Osteocyte (in vitro differentiated cells): Measurements from ENCODE around the gene TMIE. TPM values are rescaled to one million over a fixed set of nuclear protein-coding genes. Genes with fewer than 3 reads are reported as not detected.

Experiments
- DNase-seq: peaks from one replicate; pipeline ENCODE4 v3.0.0; 2021; ENCODE audit warnings: mixed read lengths; ENCODE audit not compliant: unreplicated experiment; ENCODE audit errors: extremely low spot score
- H3K27ac Mint-ChIP-seq: one replicate; pipeline ENCODE4 v1.8.0; 2021; ENCODE audit warnings: mild to moderate bottlenecking, mixed read lengths; ENCODE audit not compliant: unreplicated experiment
- H3K27me3 Mint-ChIP-seq: one replicate; pipeline ENCODE4 v1.8.0; 2021; ENCODE audit warnings: mixed read lengths; ENCODE audit not compliant: unreplicated experiment
- H3K36me3 Mint-ChIP-seq: one replicate; pipeline ENCODE4 v1.8.0; 2021; ENCODE audit warnings: mixed read lengths; ENCODE audit not compliant: unreplicated experiment
- H3K4me1 Mint-ChIP-seq: one replicate; pipeline ENCODE4 v1.8.0; 2021; ENCODE audit warnings: mixed read lengths; ENCODE audit not compliant: unreplicated experiment
- H3K4me3 Mint-ChIP-seq: one replicate; pipeline ENCODE4 v1.8.0; 2021; ENCODE audit warnings: mild to moderate bottlenecking, moderate library complexity, mixed read lengths; ENCODE audit not compliant: unreplicated experiment
- H3K9me3 Mint-ChIP-seq: one replicate; pipeline ENCODE4 v1.8.0; 2021; ENCODE audit warnings: mixed read lengths; ENCODE audit not compliant: unreplicated experiment
- total RNA-seq: library from RNA; stranded (reverse); gene quantifications from 2 replicates; pipeline ENCODE4 v1.2.1, GENCODE V29; 2021
- TF ChIP-seq, protein P1 (sequence below): fragments of 200-600 bp; sonication (generic); IDR thresholded peaks from 2 replicates; pipeline ENCODE4 v1.5.0; 2021; ENCODE audit warnings: antibody characterized with exemption, mild to moderate bottlenecking, moderate library complexity

TMIE gene
- total RNA-seq, 1 donor from 2014 or later = not detected

DNA sequence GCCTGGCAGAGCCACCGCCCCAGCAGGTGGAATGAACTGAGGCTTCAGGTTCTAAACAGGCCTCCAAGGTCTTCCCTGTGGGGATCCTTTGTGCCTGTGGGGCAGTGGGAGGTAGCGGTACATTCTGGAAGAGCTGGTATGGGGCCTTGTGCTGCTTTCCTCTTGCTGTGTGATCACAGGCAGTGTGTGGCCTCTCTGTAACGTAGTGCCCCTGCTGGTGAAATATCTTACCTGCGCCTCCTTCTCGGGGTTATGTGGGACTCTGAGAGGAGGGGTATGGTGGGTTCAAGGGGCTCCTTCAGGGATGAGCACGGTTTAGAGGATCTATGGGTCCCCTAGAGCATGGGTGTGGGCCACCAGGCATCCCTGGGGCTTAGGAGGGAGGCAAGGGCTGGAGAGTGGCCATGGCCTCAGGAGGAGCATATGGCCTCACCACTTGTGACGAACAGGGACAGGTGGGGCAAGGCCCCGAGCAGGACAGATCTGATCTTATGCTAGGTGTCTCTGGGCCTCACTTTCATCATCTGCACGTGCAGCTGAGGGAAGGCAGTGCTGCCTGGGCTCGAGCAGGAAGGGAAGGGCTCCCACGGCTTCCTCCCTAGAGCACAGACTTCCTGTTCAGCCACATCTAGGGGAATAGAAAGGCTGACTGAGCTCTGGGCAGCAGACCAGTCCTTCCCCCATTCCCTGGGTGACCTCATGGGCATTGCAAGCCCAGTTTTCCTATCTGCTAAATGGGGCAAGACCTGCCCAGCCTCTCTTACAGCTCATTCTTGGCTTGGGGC, 5.8 kb upstream of the TMIE start:
- no peak for DNase-seq
- no peaks in the 10 kb centered on the region for H3K36me3 Mint-ChIP-seq
- H3K4me3 Mint-ChIP-seq = no peak overlapping the region
- H3K27ac Mint-ChIP-seq = no peak overlapping the region
- H3K9me3 Mint-ChIP-seq = no peaks in the 10 kb centered on the region
- TF ChIP-seq, protein P1, sequence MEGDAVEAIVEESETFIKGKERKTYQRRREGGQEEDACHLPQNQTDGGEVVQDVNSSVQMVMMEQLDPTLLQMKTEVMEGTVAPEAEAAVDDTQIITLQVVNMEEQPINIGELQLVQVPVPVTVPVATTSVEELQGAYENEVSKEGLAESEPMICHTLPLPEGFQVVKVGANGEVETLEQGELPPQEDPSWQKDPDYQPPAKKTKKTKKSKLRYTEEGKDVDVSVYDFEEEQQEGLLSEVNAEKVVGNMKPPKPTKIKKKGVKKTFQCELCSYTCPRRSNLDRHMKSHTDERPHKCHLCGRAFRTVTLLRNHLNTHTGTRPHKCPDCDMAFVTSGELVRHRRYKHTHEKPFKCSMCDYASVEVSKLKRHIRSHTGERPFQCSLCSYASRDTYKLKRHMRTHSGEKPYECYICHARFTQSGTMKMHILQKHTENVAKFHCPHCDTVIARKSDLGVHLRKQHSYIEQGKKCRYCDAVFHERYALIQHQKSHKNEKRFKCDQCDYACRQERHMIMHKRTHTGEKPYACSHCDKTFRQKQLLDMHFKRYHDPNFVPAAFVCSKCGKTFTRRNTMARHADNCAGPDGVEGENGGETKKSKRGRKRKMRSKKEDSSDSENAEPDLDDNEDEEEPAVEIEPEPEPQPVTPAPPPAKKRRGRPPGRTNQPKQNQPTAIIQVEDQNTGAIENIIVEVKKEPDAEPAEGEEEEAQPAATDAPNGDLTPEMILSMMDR = peak; percentile 36
- H3K4me1 Mint-ChIP-seq = peaks cover 21% of the 10 kb centered on the region
- no peaks in the 10 kb centered on the region for H3K27me3 Mint-ChIP-seq

DNA sequence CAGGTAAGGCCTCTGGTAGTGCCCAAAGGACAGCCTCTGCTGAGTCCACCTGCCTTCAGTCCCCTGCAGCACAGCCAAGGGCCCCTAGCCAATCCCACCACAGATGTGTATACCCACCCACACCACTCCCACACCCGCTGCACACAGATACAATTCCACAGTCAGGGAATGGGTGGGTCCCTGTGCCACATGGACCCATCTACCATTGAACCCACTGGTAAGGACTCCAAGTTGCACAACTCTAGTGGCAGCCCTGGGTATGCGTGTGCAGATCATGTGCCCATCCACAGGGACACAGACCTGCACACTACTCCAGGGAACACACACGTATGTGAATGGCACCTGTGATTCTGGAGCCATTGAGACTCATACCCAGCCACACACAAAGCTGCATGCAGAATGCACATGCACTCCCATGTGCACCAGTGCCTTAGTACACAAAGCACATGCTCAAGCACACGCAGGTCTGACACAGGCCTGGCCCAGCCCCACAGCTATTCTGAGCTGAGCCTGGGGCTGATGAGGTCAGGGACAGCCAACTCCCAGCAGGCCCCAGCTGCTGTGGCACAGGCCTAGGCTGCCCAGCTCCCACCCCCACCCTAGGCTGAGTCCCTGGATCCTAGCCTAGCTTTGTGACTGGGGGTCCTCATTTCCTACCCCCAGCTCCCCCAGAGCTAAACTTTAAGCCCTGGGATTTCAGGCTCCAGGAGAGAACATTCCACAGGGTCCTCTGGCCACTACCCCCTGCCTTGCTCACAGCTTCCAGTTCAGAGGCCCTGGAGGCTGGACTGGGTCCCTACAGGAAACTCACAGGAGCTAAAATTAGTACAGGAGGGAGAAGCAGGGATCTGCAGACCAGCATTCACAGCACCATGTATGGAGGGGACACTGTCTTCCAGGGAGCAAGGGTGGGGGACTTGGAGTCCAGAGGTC, 5.0 kb upstream of the TMIE start:
- H3K27me3 Mint-ChIP-seq = no peaks in the 10 kb centered on the region

DNA sequence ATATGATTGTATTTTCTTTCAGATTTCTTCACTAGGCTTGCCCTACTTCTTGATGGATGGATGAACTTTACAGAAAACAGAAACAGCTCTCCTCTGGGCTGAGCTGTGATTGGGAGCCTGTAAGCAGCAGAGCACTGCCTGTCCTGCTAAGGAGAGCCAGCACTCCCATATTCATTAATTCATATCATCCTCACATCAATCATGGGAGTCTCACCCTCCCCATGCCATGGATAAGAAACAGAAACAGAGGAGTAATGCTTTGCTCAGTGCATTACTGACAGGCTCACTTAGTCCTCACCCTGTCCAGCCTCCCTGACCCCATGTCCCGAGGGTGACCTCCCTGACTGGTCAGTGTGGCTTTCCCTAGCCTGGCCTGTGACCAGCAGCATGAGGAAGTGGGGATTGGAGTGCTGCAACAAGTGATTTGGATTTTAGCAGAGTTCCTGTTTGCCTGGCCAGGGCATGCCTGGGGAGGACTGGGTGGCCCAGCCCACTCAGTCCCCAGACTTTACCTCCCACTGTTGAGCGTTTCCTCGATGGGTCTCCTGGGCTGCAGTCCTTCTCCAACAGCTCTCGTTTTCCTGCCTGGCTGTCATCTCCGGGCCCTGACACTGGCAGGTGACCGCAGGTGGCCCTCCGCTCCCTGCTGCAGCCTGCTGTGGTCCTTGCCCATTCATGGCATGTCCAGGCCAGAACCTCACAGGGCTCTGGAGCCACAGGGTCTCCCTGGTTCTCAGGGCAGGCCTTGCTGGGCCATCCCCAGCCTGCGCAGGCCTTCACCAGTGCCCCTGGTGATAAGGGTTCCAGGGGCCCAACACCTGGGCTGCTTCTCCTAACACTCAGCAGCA, 1.3 kb upstream of the TMIE start:
- Mint-ChIP-seq H3K27ac (no peak overlapping the region), H3K36me3 (no peaks in the 10 kb centered on the region), H3K4me1 (peaks cover 15% of the 10 kb centered on the region), H3K27me3 (peaks cover 5% of the 10 kb centered on the region), H3K9me3 (no peaks in the 10 kb centered on the region), H3K4me3 (no peak overlapping the region)
- TF ChIP-seq, protein P1 = no peak
- DNase-seq = no peak

More for the DNA sequence above, 5.0 kb upstream of the TMIE start:
- H3K9me3 Mint-ChIP-seq = no peaks in the 10 kb centered on the region
- no peaks in the 10 kb centered on the region for H3K36me3 Mint-ChIP-seq
- no peak for DNase-seq
- no peak overlapping the region for H3K4me3 Mint-ChIP-seq
- peaks cover 21% of the 10 kb centered on the region for H3K4me1 Mint-ChIP-seq
- H3K27ac Mint-ChIP-seq = no peak overlapping the region
- TF ChIP-seq, protein P1 = no peak

DNA sequence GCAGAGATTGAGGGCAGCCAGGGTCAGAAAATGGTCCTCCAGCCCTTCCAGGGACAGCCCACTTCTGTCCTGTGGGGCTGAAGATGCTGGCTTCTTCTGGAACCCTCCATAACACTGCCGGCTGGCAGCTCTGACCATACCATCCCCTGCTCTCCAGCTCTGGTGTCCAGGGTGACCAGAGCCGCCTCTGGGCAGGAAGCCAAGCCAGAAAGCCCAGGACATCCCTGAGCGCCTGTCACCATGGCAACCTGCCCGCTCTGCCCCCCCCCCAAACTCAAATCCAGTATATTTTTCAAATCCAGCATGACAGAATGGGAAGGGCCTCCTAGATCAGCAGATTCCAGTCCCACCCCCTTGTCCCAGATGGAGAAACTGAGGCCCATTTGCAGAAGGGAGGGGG, 420 bp upstream of the TMIE start:
- Mint-ChIP-seq H3K27ac (no peak overlapping the region), H3K27me3 (peaks cover 5% of the 10 kb centered on the region), H3K4me1 (peaks cover 13% of the 10 kb centered on the region), H3K4me3 (no peak overlapping the region), H3K9me3 (no peaks in the 10 kb centered on the region), H3K36me3 (no peaks in the 10 kb centered on the region)
- TF ChIP-seq, protein P1 = no peak
- DNase-seq = no peak
